HUDEP-2 (cell line): ENCODE results near the gene SSMEM1.
"Not testable (repeated sequence)": the region's sequence is repeated elsewhere in the genome, so short reads cannot be mapped to it uniquely, and the experiment has no call there.

Experiments
- DNase-seq, 76 experiments: peaks; one replicate each; lab custom pipeline; 2025; ENCODE audit not compliant: unreplicated experiment in 76 of 76; lab: John Stamatoyannopoulos, UW

The SSMEM1 gene, protein sequence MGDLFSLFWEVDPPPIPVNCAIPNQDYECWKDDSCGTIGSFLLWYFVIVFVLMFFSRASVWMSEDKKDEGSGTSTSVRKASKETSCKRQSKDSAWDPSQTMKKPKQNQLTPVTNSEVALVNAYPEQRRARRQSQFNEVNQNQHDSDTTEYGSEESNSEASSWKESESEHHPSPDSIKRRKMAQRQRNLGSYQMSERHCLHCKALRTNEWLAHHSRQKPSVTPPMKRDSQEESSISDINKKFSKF

GRCh38 chr7:130207642-130208041 lies at the start of gene SSMEM1:
TSS of gene SSMEM1 (plus strand) at chr7:130207860. CDS start at chr7:130207911, 51 bp downstream.
- no peak for DNase-seq

DNA sequence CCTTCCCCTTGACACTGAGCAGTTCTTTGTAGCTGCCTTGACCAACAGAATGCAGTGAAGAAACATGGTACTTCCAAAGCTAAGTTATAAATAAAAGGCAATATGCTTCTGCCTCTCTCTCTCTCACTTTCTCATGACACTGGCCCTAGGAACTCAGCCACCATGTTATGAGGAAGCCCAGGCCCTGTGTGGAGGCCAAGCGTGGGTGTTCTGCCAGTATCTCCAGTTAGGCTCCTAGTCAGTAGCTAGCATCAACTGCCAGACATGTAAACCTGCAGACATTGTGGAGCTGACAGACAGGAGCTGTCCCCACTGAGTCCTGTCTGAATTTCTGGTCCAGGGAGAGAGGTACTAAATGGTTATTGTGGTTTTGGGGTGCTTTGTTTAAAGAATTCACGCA lies 47.6 kb upstream of the SSMEM1 start:
- no peak for DNase-seq

DNA sequence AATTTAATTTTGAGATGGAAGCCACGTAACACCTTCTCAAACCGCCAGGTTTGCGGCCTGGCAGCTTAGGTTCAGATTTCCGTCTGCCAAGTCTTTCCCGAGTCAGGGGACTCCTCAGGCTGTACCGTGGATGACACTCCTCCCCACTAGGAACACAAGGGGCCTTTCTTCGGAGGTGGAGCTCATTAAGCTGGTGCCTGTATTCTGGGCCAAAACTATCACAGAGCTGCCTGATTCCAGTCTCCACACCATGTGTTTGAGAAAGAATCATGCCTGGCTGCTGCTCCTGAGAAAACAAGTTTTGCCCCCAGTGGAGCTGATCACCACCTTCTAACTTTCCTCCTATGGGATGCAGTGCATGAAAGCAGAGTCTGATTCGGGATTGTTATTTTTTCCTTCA lies 47.2 kb upstream of the SSMEM1 start:
- no peak for DNase-seq

- no peak for DNase-seq
Measured at GRCh38 chr7:130162196-130162595, 45.5 kb upstream of the SSMEM1 start.

- DNase-seq, result no peak
Measured at GRCh38 chr7:130174237-130174959, 33.3 kb upstream of the SSMEM1 start.

DNA sequence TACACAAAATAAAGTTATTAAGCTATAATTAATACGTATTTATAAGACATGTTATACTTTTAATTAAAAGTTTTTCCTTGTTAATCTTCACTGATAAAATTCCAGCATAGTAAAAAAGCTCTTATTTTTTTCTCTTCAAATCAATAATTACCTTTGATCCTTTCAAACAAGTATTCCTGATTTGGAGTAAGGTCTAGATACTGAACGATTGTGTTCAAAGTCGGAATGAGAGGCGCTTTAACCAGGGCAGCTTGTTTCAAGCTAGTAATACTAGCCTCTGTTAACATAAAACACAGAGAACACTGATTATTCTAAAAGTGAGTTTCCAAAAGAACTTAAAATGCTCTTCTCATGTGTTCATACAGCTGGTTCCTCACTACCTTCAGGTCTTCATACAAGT lies 29.4 kb upstream of the SSMEM1 start:
- no peak for DNase-seq

DNA sequence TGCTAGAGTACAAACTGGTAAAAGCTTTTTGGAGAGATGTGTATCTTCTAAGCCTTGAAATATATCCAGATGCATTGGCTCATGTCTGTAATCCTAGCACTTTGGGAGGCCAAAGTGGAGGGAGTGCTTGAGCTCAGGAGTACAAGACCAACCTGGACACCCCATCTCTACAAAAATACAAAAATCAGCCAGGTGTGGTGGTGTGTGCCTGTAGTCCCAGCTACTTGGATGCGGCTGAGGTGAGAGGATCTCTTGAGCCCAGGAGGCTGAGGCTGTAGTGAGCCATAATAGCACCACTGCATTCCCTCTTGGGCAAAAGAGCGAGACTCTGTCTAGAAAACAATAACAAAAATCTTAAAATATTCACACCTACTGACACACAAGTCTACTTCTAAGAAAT lies 28.0 kb upstream of the SSMEM1 start:
- no peak for DNase-seq

DNA sequence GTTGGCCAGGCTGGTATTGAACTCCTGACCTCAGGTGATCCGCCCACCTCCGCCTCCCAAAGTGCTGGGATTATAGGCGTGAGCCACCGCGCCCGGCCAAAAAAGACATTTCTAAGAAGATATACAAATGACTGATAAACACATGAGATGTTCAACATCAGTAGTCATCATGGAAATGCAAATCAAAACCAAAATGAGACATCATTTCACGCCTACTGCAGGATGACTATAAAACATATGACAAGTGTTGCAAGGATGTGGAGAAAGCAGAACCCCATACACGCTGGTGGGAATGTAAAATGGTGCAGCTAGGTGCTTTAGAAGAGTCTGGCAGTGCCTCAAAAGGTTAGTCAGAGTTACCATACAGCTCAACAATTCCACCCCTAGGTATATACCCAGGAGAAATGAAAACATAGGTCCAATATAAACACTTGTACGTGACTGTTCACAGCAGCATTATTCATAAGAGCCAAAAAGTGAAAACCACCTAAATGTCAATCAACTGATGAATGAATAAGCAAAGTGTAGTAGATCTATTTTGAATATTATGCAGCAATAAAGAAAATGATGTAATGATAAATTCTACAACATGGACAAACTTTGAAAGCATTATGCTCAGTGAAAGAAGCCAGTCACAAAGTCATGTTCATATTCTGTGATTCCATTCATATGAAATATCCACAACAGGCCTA lies 26.9 kb upstream of the SSMEM1 start:
- no peak for DNase-seq

DNA sequence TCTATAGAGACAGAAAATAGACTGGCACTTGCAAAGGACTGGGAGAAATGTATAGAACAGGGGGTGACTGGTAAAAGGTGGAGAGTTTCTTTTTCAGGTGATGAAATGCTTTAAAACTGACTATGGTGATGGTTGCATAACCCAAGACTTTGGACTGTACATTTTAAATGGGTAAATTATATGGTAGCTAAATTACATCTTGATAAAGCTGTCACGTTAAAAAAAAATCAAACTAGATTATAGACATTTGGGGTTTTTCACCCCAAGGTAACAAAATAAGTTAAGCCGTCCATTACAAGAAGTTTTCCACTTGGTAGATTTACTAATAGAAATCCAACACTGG lies 26.4 kb upstream of the SSMEM1 start:
- no peak for DNase-seq

DNA sequence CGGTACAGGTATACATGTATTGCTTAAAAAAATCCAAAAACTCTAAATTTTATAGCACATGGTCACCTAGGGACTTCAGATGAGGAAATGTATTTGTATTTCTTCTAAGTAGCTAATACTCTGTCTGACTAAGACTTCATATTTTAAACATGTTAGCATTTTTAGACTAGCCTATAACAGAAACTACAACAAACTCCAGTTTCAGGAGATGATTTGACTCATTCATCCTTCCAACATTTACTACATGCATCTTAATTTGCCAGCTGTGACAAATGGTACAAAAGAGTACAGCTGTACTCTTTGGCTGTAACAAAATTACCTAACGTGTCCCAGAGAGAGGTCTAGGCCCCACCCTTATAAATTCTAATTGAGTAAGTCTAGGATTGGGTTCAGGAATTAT lies 24.7 kb upstream of the SSMEM1 start:
- no peak for DNase-seq

- DNase-seq, result not testable (repeated sequence)
Measured at GRCh38 chr7:130184349-130184748, 23.3 kb upstream of the SSMEM1 start.

DNA sequence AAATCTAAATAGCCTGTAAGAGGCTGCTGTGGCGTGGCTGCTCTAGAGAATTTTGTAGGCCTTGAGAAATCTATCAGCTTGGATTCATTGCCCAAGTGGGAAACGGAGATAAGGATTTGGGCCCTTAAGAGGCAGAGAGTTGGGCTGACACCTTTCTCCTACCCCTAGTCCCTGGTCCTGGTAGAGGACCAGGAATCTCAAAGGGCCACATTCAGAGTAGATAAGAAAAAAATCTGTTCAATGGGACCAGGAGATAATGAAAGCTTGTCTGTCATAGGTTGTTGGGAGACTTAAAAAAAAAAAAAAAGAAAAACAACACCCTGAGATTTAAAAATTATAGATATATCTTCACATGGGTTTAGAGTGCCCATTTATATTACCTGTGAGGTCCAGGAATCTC lies 20.3 kb upstream of the SSMEM1 start:
- DNase-seq, result peak in 6 of 76 experiments; percentile 2 to 36 (median 12)

DNA sequence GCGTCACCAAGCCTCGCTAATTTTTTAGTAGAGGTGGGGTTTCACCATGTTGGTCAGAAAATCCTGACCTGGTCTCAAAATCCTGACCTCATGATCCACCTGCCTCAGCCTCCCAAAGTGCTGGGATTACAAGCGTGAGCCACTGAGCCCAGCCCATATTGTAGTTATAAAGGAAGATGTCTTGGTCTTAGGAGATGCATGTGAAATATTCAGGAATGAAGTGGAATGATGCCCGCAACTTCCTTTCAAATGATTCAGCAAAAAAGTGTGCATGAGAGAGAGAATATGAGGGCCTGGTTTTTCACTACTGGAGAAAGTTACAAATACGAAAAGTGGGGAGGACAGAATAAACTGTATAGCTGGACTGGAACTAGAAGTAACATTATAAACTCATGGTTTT lies 18.3 kb upstream of the SSMEM1 start:
- no peak for DNase-seq

DNA sequence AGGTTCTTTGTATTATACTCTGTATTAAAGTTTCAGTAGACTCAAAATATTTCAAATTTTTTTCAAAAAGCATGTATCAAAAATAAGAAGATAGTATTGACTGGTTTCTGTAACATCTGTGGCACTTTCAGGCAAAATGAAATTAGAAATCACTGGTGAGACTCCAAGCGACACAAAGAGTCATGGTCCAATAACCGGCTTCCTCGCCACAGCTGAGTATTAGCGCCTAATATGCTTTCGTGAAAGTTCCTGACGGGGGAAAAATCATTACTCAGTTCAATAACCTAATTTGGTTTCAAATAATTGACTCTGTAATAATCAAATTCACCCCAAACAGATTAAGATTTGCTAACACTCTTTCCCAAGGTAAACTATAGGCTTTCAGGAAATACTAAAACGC lies 15.9 kb upstream of the SSMEM1 start:
- DNase-seq, result no peak

- DNase-seq, result no peak
Measured at GRCh38 chr7:130195396-130195795, 12.3 kb upstream of the SSMEM1 start.

- no peak for DNase-seq
Measured at GRCh38 chr7:130196476-130196875, 11.2 kb upstream of the SSMEM1 start.

- DNase-seq, result no peak
Measured at GRCh38 chr7:130197094-130197493, 10.6 kb upstream of the SSMEM1 start.

- DNase-seq, result peak in 24 of 76 experiments; percentile 2 to 41 (median 14)
Measured at GRCh38 chr7:130201796-130202195, 5.9 kb upstream of the SSMEM1 start.

- DNase-seq, result peak; percentile 11 to 97 (median 92)
Measured at GRCh38 chr7:130205084-130205947, 2.3 kb upstream of the SSMEM1 start, which contains the start of gene TMEM209. TSS of gene TMEM209 (minus strand) at chr7:130205406. CDS start at chr7:130205375, 31 bp downstream.

- peak in 1 of 76 experiments; percentile 8 for DNase-seq
Measured at GRCh38 chr7:130207033-130207432, 627 bp upstream of the SSMEM1 start.

DNA sequence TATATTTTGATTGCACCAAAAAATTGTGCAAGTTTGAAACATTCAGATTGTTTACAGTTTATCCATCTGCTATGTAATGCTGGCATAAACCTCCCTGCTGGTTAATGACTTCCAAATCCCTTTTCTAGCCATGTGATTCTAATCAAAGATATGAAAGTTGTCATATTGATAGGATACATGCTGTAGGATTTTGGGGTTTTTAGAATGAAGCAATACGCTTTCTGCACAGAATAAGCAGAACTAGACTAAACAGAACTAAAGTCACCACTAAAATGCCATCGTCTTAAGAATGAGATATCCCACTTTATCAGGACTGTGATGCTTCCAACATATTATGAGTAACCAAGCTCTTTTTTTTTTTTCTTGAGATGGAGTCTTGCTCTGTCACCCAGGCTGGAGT lies 856 bp downstream of the SSMEM1 start:
- no peak for DNase-seq
